Activated naive CD4-positive, alpha-beta T cell treated with Interleukin-2 at 50 U/mL for 16 hours (primary cell): Measurements from ENCODE around the gene ATF6.

Source experiments
- DNase-seq: peaks from one replicate; pipeline ENCODE4 v3.0.0-alpha.2; 2020

Gene ATF6

DNA sequence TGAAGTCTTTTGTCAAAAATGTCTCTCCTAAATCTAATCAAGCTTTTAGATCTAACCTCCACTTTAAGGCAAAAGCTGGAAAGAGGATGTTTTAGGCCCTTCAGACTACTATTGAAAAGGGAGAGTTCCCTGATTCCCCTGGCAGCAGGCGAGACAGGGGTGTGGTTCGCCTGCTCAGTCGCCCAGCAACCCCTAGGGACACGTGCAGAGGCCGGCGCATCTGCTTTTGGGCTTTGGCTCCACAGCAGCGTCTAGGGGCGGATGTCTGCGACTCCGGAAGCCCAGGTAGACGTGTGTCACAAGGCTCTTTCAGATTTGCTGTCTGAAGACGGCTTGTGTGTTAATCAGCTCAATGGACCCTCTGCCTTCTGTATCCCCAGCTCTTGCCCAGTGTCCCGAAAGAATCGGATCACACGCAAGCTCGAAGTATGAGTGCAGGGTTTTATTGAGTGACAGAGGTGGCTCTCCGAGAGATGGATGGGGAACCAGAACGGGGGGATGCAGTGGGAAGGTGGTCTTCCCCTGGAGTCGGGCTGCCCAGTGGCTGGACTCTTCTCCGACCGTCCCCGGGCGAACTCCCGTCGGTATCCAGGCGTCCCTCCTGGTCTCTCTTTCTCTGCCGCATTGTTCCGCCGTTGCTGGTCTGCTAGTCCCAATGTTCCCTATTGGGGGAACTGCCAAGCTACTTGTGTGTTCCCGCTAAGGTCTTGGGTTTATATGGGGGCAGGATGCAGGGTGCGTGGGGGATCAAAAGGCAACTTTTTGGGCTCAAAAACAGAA, 212.1 kb downstream of the ATF6 start:
- no peak for DNase-seq

DNA sequence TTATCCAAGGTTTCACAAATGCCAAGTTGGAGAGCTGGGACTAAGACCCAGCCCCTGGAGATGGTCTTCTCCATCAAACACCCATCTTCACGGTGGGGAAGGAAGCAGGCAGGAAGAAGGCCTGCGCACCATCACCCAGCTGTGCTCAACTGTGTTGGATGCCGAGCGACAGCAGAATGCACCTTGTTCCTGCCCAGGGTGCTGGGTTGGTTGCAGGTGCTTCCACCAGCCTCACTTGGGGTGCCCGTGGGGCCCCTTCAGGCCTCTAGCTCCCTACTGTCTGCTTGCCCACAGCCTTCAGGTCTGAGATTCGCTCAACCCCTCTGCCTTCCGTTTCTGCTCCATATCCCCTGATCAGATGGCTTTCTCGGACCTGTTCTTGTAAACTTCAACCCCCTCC, 215.0 kb downstream of the ATF6 start:
- no peak for DNase-seq

DNA sequence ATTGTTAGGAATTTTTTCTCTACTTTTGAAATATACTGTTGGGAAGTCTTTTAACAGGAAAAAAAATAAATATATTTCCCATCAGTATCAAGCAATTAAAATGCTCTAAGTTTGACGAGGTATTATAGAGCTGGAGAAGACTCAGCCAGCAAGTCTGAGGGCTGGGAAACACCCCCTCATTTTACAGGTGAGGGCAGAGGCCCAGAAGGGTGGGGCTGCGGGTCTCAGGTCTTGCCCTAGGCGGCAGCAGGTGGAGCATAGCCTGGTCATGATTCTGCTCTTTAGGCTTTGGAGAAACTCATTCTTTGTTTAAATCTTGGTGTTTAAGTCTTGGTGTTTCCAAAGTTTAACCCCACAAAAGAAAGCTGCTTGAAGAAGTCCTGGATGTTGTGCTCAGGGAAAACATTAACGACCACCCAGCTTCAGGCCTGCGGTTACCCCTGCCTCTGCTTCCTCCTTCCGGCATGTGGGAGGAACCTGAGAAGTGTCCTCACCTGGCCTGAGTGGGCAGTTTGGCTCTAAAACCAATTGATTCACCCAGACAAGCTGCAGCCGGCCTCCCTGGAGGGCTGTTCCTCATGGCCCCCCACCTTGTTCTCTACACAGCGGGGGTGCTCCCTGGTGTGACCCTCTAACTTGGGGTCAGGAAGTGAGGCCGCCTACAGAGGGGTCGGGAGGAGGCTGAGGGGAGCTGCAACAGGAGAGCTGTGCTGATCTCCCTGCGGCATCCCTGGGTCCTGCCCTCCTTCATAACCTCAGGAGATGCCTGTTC, 215.8 kb downstream of the ATF6 start:
- no peak for DNase-seq

DNA sequence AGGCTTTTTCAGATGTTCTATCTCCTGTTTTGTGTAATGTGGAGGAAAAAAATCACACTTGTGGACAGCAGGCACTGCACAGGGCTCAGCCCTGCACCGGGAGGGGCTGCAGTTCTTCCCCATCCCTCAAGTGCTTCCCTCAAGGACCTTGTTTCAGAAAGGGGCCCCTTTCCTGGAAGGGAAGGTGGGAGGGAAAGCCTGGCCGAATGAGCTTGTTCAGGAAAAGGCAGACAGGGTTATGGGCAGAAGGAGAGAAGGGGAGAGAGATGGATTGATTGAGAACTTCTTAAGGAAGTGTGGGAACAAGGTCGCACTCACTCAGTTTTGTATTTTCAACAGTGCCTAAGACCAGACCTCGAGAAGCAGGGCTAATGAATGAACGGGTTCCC, 216.4 kb downstream of the ATF6 start:
- no peak for DNase-seq

DNA sequence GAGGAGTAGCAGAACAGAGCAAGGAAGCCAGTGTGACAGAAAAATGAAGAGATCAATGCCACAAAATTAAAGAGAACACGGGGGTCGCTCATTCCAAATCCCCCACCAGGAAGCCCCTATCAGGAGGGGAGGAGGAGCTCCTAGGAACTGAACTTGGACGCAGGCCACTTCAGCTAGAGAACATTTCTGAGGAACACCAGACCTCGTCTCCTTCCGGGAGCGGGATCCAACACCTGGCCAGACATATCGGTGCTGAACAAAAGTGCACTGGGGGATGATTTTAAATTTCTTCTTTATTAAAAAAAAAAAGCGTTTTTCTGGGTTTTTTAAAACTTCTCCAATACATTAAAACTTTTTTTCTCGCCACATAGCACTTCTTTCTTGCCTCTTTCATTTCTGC, 216.8 kb downstream of the ATF6 start:
- DNase-seq = no peak

DNA sequence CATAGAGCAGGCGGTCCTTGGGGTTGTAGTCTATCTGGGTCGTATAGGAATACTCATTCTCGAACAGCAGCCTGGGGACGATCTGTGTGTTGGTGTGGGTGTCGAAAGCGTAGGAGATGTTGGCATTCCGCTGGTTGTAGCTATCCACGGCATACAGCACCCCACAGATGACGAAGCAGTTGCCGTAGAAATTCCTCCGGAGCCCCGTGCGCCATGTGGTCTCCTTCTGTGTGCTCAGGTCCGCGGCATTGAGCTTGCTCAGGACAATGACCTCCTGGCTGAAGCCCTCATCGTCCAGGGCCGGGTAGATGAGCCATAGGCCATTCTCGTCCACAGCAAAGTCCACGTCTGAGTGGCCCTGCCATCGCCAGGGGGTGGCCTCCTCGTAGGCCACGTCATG, 217.6 kb downstream of the ATF6 start:
- DNase-seq = no peak

DNA sequence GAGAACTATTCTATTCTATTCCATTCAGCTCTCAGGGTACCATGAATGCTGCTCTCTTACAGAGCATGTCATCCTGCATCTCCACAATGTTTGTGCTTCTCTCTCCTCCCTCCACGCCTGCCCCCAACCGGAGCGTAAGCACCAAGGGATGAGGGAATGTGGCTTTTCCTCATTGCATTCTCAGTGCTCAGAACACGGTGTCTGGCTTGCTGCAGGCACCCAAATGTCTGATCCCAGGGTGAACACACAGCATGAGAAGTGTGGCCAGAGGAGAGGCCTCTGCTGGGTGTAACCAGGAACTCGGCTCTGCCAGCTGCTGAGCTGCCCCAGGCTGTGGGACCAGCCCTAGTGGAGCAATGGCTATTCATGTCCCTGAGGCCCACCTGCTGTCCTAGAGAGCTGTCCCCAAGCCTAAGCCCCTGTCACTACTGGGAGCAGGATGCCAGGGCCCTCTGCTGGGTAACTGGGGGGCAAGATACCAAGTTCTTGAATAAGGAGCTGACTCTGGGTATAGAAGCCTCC, 219.2 kb downstream of the ATF6 start:
- DNase-seq = no peak

DNA sequence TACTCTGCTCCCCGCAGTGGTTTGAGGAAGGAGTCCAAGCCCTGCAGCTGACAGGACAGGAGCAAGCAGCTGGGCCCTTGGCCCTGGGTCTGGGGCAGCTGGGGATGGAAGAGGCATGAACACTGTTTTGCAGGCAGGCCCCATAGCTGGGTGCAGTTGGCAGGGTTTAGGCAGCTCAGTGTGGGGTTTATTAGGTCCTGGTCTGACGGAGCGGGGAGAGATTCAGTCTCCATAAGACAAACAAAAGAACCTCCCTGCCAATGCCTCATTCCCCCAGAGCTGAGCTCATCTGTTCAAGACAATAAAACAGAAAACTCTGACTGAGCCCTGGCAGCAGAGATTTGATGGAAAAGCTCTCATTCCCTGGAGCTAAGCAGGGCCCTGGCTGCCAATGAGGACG, 220.2 kb downstream of the ATF6 start:
- DNase-seq = no peak

DNA sequence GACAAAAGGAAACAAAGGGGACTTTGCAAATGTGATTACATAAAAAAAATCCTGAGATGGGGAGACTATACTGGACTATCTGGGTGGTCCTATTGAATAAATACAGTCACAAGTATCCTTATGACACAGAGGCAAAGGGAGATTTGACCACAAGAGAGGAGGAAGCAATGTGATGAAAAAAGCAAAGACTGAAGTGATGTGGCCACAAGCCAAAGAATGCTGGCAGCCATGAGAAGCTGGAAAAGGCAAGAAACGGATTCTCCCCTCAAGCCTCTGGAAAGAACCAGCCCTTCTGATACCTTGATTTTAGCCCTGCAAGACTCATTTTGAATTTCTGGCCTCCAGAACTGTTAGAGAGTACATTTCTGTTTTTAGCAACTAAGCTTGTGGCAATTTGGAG, 221.2 kb downstream of the ATF6 start:
- DNase-seq = no peak

DNA sequence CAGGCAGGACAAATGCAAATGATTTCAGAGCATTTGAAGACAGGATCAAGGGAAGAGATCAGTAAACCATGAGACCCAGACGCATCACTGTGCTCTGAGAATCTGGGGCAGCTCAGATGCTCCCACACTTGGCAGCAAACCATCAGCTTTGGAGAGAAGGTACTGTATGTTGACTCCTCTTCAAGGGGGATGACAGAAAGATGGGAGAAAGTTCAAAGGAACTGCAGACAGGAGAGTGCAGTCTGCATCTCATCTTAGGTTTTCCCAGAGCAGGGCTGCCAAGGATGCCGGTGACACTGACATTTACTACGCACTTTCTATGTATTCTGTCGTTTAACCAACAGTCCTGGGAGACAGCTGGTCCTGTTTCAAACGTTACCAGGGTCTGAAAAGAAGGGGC, 221.8 kb downstream of the ATF6 start:
- DNase-seq = no peak

DNA sequence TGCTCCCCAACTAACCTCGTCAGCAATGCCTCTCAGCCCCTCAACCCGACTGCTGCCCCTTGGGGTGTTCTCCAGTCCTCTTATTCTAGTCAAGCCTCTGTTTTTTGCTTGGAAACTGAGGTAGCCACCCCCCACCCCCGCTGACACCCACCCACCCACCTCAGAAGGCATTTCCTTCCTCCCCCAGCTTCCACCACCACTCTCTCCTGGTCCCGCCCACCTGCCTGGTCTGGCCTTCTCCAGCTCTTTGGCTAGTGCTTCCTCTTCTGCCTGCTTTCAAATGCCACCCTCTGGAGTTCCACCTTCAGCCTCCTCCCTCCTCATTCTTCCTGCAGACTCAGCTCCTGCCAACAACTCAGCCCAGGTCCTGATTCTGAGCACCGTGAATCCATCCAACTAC, 222.3 kb downstream of the ATF6 start:
- DNase-seq = no peak

DNA sequence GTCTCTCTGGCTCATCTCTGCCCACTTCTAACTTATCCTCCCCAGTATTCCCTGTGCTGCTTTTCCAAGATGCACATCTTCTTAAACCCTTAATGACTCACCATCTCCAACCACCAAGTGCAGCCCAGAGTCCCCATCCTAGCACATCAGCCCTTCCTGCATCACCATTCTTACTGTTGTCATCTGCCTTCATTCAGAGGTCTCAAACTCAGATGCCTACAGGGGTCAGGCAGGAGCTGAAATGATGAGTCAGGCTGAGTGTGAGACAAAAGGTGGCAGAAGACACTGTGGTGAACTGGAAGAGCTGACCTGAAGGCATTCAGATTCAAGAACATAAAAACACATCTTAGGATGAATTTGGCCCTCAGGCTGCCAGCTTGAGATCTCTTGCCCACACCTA, 223.0 kb downstream of the ATF6 start:
- DNase-seq = no peak

DNA sequence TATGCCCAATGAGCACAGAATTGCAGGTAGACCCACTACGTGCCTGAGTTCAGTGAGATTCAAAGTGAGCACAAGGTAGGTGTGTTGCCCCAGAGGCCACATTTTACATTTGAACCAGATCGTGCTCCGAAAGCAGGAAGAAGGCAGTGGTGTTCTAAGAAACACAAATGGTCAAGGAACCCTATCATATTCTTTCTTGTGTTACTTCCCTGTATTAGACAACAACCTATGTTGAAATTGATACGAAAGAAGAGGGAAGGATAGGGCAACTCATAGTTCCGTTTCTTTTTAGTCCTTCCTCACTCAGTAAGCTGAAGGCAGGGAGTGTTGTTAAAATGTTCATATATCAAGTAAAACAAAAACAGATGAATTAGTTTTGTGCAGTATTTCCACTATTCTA, 223.7 kb downstream of the ATF6 start:
- DNase-seq = no peak

DNA sequence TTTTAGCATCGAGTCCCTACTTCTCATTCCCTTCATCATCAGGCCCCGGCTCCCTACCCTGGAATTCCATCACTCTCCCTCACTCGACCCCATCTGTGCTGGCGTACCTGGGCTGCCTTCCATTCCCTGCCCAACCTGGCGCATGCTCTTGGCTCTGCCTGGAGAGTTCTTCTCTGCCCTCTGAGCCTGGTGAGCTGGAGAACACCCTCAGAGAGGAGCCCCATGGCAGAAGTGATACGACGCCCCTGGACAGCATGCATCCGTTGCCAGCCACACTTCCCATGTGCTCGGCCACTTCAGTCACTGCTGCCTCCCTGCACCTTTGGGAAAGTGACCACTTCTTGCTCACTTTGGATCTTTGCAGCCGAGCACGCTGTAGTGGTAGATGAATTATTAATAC, 227.5 kb downstream of the ATF6 start:
- no peak for DNase-seq

DNA sequence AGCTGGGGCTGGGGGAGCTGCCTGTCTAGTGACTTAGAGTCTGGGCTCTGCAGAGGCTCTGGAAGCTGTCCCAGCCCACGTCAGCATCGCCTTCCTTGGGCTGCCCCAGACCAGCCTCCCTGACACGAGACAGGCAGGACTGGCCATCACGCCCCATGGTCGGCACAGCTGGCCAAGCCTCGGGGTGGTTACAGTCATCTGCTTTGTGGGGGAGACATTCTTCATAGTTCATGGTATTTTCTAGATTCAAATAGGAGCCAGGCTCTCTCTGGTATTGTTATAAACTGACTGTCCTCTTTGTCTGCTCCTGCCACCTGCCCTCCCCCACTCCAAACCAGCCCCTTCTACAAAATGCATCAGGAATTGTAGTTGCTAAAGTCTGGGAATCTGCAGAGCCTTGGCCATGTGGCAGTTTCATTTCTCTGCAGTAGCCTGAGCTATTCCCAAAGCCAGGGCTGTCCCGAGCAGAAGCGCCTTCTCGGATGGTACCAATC, 228.1 kb downstream of the ATF6 start:
- no peak for DNase-seq

DNA sequence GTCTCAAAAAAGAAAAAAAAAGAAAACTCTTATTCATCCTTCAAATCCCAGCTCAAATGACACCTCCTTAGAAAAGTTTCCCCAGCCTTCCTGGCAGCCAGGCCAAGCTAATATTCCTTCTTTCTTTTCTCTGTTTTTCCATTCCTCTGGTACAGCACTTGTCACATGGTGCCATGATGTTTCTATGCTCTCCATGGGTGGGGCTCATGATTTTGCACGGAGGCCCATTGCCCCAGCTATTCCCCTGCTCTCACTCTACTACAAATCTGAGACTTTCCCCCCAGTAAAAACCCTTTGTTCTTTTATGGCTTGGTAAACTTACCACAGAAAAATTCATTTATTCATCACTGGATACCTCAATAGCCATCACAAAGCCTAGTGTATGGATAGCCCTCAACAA, 231.0 kb downstream of the ATF6 start:
- DNase-seq = no peak

DNA sequence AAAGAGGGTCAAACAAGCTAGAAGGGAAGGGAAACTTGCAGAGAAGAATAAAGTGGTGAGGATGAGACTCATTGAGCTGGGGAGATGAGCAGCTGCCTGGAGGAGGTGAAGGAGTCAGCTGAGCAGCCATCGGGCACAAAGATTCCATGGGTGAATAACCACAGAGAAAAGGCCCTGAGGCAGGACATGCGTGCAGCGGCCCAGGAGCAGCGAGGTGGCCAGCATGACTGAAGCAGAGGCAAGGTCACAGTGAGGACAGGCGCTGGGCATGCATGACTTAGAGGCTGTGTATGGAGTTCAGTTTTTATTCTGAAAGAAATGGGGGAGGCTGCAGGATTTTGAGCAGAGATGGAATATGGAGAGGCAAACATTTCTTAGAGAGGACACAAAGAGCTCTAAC, 232.7 kb downstream of the ATF6 start:
- no peak for DNase-seq

DNA sequence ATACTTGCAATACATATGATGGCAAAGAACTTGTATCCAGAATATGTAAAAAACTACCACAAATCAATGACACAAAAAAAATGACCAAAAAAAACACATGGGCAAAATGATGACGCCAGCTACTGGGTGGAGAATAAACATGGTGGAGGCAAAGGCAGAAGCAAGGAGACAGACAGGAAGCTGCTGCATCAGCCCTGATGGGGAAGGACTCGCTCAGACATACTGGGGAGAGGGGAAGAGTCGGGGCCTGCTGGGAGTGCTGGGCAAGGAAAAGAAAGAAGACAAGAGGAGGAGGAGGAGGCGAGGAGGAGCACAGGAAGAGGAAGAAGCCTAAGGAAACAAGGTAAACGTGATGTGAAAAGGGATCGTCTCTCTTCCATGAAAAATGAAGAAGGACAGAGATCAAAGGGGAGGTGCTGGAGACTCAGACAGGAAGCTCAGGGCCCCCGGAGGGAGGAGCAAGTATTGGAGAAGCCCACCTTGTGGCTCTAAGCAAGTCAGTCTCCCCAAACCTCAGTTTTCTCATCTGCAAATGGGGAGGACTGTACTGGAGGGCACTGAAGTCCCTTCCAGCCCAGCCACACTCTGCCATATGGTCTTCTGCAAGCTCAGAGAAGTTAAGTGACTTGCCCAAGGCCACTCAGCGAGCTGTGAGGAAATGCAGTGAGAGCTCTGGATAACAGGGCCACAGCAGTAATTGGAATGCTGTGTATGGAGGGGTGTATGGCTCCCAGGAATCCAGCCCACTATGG, 233.4 kb downstream of the ATF6 start:
- no peak for DNase-seq

DNA sequence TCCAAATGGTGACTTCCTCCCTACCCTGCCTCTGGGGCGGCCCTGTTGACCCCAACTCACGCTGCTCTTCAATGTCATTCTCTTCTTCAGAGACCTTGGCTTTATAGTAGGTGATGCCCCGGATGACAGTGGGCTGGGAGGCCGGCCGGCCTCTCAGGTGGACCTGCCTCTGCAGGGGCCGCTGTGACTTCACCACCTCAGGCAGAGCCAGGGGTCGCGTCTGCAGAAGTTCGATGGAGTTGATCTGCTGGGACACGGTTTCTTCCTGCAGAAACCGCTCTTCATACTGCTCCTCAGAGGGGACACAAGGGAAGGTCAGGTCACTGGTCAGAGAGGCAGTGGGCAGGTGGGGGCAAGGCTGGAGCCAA, 233.9 kb downstream of the ATF6 start:
- DNase-seq = no peak

DNA sequence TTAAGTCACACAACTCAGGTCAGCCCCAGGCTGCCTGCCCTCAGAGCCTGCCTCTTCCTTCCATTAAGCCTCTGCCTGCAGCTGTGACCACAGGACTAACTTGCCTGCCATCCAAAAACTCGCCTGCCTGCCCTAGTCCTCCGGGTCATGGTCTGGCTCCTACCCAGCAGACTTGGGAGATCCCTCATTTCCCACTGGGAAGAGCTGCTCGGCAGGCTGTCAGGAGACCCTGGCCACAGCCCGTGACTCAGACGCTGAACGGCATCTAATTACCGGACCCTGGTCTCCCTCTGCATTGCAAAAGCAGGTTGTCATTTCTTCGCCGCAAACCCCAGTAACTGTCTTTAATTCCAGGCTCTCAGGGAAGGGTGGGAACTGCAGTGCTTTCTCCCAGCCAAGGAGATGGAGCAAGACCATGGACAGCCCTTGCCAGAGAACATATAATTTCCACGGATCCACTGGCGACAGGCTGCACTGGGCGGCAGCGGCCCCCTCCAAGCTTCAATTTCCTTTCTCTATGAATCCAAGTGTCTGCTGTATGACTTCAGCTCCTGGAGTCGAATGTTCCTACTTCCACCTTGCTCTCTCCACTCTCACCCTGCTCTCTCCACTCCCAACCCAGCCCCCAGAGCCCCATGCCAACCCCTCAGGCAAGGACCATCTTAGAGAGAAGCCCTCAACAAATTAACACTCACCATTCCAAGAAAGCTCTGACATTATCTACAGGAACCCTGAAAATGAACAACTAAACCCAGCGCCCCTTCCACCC, 237.1 kb downstream of the ATF6 start:
- no peak for DNase-seq

DNA sequence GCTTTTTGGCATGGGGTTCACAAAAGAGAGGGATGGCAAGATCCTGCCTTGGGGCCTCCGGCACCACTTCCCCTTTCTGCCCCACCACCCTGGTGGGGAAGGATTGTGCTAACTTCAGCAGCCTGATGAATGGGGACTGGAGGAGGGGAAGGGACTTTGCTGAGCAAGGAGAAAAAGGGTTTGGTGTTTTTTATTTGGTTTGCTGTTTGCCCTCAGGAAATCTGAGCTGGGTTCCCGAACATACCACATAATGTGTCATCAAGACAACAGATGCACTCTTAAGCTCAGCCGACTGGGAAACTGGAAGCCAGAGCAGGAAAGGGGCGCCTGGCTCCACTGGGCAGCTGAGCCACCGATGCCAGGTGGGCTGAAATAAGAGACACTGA, 237.7 kb downstream of the ATF6 start:
- DNase-seq = no peak

DNA sequence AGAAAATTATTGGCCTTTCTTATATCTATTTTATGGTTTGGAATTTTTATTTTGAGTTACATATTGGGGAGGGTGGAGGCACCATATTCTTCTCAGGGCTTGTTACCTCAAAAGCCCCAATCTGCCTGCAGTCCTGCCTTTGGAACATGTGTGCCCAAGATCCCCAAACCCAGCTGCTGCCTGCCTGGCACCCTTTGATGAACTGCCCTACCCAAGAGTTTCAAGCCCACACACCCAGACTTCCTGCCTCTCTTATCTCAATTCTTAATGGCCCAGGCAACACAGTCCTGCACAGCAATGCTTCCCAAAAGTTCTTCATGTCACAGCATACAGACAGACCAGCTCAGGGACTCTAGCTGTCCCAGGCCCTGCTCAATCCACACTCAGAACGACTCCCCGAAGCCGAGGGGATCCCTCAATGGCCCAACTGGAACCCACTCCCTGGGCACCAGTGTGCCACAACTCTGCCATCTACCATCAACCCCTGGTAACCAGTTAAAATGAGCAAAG, 238.4 kb downstream of the ATF6 start:
- DNase-seq = no peak

DNA sequence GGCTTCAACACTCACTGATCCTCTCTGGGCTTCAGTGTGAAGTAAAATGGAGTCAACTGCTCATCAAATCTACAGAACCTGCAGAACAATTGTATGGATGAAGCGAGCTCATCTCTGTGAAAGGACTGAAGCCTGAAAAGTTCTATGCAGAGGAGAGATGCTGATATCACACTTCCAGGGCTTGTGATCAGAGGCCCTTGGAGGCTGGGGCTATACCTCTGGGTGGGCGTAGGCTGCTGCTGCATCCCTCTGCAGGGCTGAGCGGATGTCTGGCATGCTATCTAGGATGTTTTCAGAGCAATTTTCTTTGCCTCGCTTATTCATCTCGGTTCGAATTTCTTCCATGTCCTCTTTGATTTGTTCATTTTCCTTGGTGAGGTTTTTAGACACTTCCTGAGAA, 240.0 kb downstream of the ATF6 start:
- no peak for DNase-seq
